Left kidney (tissue), 8 donors: ENCODE results near the gene ALPK1. TPM values are rescaled to one million over a fixed set of nuclear protein-coding genes. Genes with fewer than 3 reads are reported as not detected.
A peak's percentile ranks its signal among the peaks of the same experiment; 100 is the strongest.
"Not testable (repeated sequence)": the region's sequence is repeated elsewhere in the genome, so short reads cannot be mapped to it uniquely, and the experiment has no call there.

Experiments used
- DNase-seq: peaks from one replicate; pipeline ENCODE4 v3.0.0-alpha.2; 2013
- long read RNA-seq, 8 donors: transcript quantifications; one replicate each; lab custom pipeline, GENCODE V29; 2026
- polyA plus RNA-seq: library from polyadenylated mRNA; unstranded; fragments of 120-200 nt; gene quantifications from one replicate; pipeline ENCODE4 v1.2.1, GENCODE V29; 2013; ENCODE audit not compliant: insufficient read length

The ALPK1 gene
- 20.6 TPM for polyA plus RNA-seq
- long read RNA-seq, donor 1, result 0 reads
- long read RNA-seq, donor 2, full-length matches to known transcripts, result 1 of 1 reads
- long read RNA-seq, donor 2, partial matches to known transcripts, result 0 of 1 reads
- long read RNA-seq, donor 2, other reads (novel, unspliced or antisense), result 0 of 1 reads
- long read RNA-seq, donor 3, result 0 reads
- long read RNA-seq, donor 4, result 0 reads
- long read RNA-seq, donor 5, result 0 reads
- long read RNA-seq, donor 6, result 0 reads
- long read RNA-seq, donor 7, partial matches to known transcripts, result 0 of 1 reads
- long read RNA-seq, donor 7, other reads (novel, unspliced or antisense), result 0 of 1 reads
- long read RNA-seq, donor 8, result 0 reads

- peak; percentile 80 for DNase-seq
These were observed at the start of gene ALPK1 for GRCh38 chr4:112296949-112297880. Gene ALPK1, plus strand, starts transcription at chr4:112297369.

GRCh38 chr4:112251019-112251643 is 46.0 kb upstream of the ALPK1 start:
- DNase-seq, result no peak

GRCh38 chr4:112252234-112252633 is 44.9 kb upstream of the ALPK1 start:
- no peak for DNase-seq

- DNase-seq, result no peak
These were observed 43.7 kb upstream of the ALPK1 start for GRCh38 chr4:112253382-112254000.

- no peak for DNase-seq
These were observed 40.1 kb upstream of the ALPK1 start for GRCh38 chr4:112257098-112257497.

GRCh38 chr4:112266823-112267222 is 30.3 kb upstream of the ALPK1 start:
- no peak for DNase-seq

- DNase-seq, result no peak
These were observed 27.1 kb upstream of the ALPK1 start for GRCh38 chr4:112270051-112270450.

GRCh38 chr4:112270640-112271421 is 26.3 kb upstream of the ALPK1 start:
- no peak for DNase-seq

GRCh38 chr4:112272292-112272691 is 24.9 kb upstream of the ALPK1 start:
- DNase-seq, result no peak

- DNase-seq, result no peak
These were observed 22.2 kb upstream of the ALPK1 start for GRCh38 chr4:112274959-112275358.

- DNase-seq, result no peak
These were observed 21.1 kb upstream of the ALPK1 start for GRCh38 chr4:112276113-112276512.

- DNase-seq, result no peak
These were observed 19.9 kb upstream of the ALPK1 start for GRCh38 chr4:112277220-112277619.

- DNase-seq, result no peak
These were observed 19.3 kb upstream of the ALPK1 start for GRCh38 chr4:112277705-112278448.

GRCh38 chr4:112279025-112279881 is 17.9 kb upstream of the ALPK1 start:
- DNase-seq, result no peak

- no peak for DNase-seq
These were observed 17.3 kb upstream of the ALPK1 start for GRCh38 chr4:112279882-112280315.

- no peak for DNase-seq
These were observed 16.6 kb upstream of the ALPK1 start for GRCh38 chr4:112280386-112281056.

- not testable (repeated sequence) for DNase-seq
These were observed 15.2 kb upstream of the ALPK1 start for GRCh38 chr4:112281895-112282398.

- DNase-seq, result no peak
These were observed 14.1 kb upstream of the ALPK1 start for GRCh38 chr4:112282860-112283667.
